AG04449 (cell line): ENCODE measurements around the gene GADD45A.

ENCODE experiments used
- CTCF ChIA-PET: fragments of 350-600 bp; formaldehyde crosslinking; extraction: SDS; loops from one replicate; lab custom pipeline; 2021; ENCODE audit warnings: antibody characterized with exemption; lab: Yijun Ruan, JAX
- POLR2A ChIA-PET: fragments of 400-600, 350-600 bp; formaldehyde crosslinking; extraction: SDS; loops from one replicate; lab custom pipeline; 2020; ENCODE audit warnings: antibody characterized with exemption, inconsistent platforms; lab: Yijun Ruan, JAX
- DNase-seq: peaks from one replicate; pipeline ENCODE4 v3.0.0-alpha.2; 2010; ENCODE audit warnings: low read depth, low spot score
- H3K4me3 ChIP-seq: 2 replicates; pipeline ENCODE4 v1.5.1; 2011; ENCODE audit warnings: low read depth, mild to moderate bottlenecking, control low read depth, low read length
- CTCF ChIP-seq: IDR thresholded peaks from one replicate; pipeline ENCODE4 v1.5.1; 2011; ENCODE audit warnings: mild to moderate bottlenecking, moderate library complexity, low read length, control low read depth, inconsistent platforms; ENCODE audit not compliant: insufficient read depth; ENCODE audit errors: missing control alignments

GADD45A gene

GRCh38 chr1:67689267-67690017, 4.4 kb downstream of the GADD45A start:
- no peak overlapping the region for H3K4me3 ChIP-seq
- POLR2A ChIA-PET: interaction anchor here (0.6 to 3.0 kb wide), 5 partner anchors 48 to 154 kb away, joined by 3 to 11 read pairs (median 3); no protein-coding TSS in a partner anchor
- no peak for TF ChIP-seq CTCF
- DNase-seq: no peak
- CTCF ChIA-PET: interaction anchor here (0.9 to 8.1 kb wide), 4 partner anchors 23 to 154 kb away, joined by 4 to 67 read pairs (median 44); no protein-coding TSS in a partner anchor

DNA sequence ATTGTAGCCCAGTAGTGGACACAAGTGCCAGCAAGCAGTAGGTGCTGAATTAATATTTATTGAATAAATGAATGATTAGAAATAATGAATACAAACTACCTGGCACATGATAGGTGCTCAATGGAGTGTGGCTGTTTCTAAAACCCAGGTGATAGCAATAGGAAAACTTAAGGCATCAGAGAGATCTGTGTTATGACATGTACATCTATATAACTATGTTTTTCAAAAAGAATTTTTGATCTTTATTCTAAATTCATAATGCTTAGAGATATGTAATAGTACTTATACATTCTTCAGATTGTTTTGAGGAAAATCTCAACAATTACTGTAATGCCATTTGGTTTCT, 5.0 kb downstream of the GADD45A start:
- TF ChIP-seq CTCF: no peak
- H3K4me3 ChIP-seq: no peak overlapping the region
- CTCF ChIA-PET: interaction anchor here (2.1 to 8.1 kb wide), 4 partner anchors 62 to 155 kb away, joined by 5 to 67 read pairs (median 44); no protein-coding TSS in a partner anchor
- POLR2A ChIA-PET: interaction anchor here (1.8 to 3.0 kb wide), 2 partner anchors 70 to 119 kb away, joined by 8 to 11 read pairs; no protein-coding TSS in a partner anchor
- no peak for DNase-seq

- ChIA-PET CTCF (interaction anchor here (2.1 to 7.0 kb wide), 4 partner anchors 62 to 156 kb away, joined by 5 to 66 read pairs (median 12); no protein-coding TSS in a partner anchor), POLR2A (interaction anchor here (0.6 to 3.0 kb wide), 4 partner anchors 64 to 155 kb away, joined by 3 to 11 read pairs (median 8); no protein-coding TSS in a partner anchor)
- H3K4me3 ChIP-seq: no peak overlapping the region
- no peak for DNase-seq
- TF ChIP-seq CTCF: no peak
Measured at GRCh38 chr1:67690411-67690810, 5.4 kb downstream of the GADD45A start.

GRCh38 chr1:67691712-67692111, 6.7 kb downstream of the GADD45A start:
- no peak for TF ChIP-seq CTCF
- CTCF ChIA-PET: interaction anchor here (1.3 to 7.0 kb wide), 7 partner anchors 61 to 157 kb away, joined by 3 to 66 read pairs (median 7); no protein-coding TSS in a partner anchor
- POLR2A ChIA-PET: interaction anchor here (1.4 to 1.8 kb wide), 2 partner anchors 69 to 157 kb away, joined by 7 to 8 read pairs; no protein-coding TSS in a partner anchor
- H3K4me3 ChIP-seq: no peak overlapping the region
- DNase-seq: no peak

- TF ChIP-seq CTCF: no peak
- no peak for DNase-seq
- POLR2A ChIA-PET: no interaction called here
- CTCF ChIA-PET: interaction anchor here (1.7 kb wide), 2 partner anchors 64 to 134 kb away, joined by 7 to 8 read pairs; no protein-coding TSS in a partner anchor
- no peak overlapping the region for H3K4me3 ChIP-seq
Measured at GRCh38 chr1:67695963-67696362, 11.0 kb downstream of the GADD45A start.

- DNase-seq: no peak
- POLR2A ChIA-PET: no interaction called here
- CTCF ChIA-PET: interaction anchor here (0.6 to 1.7 kb wide), 3 partner anchors 10 to 135 kb away, joined by 3 to 8 read pairs (median 7); no protein-coding TSS in a partner anchor
- no peak for TF ChIP-seq CTCF
- H3K4me3 ChIP-seq: no peak overlapping the region
Measured at GRCh38 chr1:67696708-67697107, 11.7 kb downstream of the GADD45A start.
